Skin epidermis (tissue), 12 donors: ENCODE measurements around the gene ZNF28.
"Not testable (repeated sequence)": the region's sequence is repeated elsewhere in the genome, so short reads cannot be mapped to it uniquely, and the experiment has no call there.

Experiments used
- H3K27ac ChIP-seq, 21 experiments: fragments of 200-600 bp; sonication (generic) in 11 of 21; one replicate each; pipeline ENCODE4 v1.5.0; 2020; ENCODE audit warnings: mild to moderate bottlenecking in 3 of 21, inconsistent platforms in 2 of 21, moderate library complexity in 2 of 21
- H3K4me3 ChIP-seq, 7 experiments: fragments of 200-600 bp; sonication (generic) in 2 of 7; one replicate each; pipeline ENCODE4 v1.5.0; 2020; ENCODE audit warnings: inconsistent platforms in 2 of 7, mild to moderate bottlenecking in 2 of 7, moderate library complexity in 1 of 7

ZNF28 gene

GRCh38 chr19:52821204-52821960 is at the start of gene ZNF28:
ZNF28 (minus strand) TSS chr19:52821633; CDS start chr19:52817958, 3,675 bp downstream.
- H3K27ac ChIP-seq: peak within 1 kb of the TSS in 17 of 21 experiments; percentile 22 to 86 (median 73)

GRCh38 chr19:52868031-52868430 is 46.6 kb upstream of the ZNF28 start:
- H3K4me3 ChIP-seq: not testable (repeated sequence)

More at GRCh38 chr19:52821204-52821960, at the start of gene ZNF28:
- H3K4me3 ChIP-seq: peak within 1 kb of the TSS; percentile 43 to 73 (median 64)

DNA sequence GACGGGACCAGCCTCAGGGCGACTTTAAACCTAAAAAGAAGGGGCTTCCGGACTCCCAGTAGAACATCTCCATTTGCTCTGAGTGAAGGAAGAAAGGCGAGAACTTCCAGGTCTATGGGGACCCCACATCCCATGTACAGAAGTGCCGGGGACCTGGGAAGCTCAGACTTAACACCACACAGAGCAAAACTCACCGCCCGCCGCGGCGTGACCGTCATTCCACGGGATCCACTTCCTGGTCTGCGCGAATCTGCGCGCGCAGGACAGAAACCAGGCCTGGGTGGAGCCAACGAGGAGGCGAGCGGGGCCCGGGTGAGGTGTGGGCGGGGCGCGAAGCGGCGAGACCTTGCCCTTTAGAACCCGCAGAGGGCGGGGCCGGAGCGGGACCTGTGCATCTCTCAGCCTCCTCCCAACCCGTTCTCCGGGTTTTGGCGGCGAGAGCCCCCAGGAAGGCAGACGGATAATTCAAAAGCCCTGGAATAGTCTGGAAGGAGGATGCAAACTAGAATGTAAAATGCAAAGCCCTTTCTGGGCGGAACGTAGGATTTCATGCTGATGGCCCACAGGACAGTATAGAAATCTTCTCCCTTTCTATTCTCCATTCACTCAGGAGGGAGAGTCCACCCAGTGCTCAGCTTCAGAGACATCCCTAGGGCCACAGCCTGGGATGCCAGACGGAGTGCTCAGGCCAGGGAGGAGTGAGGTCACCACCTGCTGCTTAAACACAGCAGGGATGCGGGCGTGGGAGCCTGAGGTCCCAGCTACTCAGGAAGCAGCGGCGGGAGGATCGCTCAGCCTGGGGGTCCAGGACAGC is 36.2 kb upstream of the ZNF28 start, which contains the start of gene ZNF468:
Gene ZNF468, minus strand, starts transcription at position 242 of the 814 bp plus-strand sequence. CDS start 3,347 bp downstream, outside the sequence.
- peak within 1 kb of the TSS; percentile 41 to 79 (median 65) for H3K4me3 ChIP-seq
- peak within 1 kb of the TSS in 20 of 21 experiments; percentile 35 to 87 (median 76) for H3K27ac ChIP-seq

More at GRCh38 chr19:52868031-52868430, 46.6 kb upstream of the ZNF28 start:
- not testable (repeated sequence) for H3K27ac ChIP-seq

DNA sequence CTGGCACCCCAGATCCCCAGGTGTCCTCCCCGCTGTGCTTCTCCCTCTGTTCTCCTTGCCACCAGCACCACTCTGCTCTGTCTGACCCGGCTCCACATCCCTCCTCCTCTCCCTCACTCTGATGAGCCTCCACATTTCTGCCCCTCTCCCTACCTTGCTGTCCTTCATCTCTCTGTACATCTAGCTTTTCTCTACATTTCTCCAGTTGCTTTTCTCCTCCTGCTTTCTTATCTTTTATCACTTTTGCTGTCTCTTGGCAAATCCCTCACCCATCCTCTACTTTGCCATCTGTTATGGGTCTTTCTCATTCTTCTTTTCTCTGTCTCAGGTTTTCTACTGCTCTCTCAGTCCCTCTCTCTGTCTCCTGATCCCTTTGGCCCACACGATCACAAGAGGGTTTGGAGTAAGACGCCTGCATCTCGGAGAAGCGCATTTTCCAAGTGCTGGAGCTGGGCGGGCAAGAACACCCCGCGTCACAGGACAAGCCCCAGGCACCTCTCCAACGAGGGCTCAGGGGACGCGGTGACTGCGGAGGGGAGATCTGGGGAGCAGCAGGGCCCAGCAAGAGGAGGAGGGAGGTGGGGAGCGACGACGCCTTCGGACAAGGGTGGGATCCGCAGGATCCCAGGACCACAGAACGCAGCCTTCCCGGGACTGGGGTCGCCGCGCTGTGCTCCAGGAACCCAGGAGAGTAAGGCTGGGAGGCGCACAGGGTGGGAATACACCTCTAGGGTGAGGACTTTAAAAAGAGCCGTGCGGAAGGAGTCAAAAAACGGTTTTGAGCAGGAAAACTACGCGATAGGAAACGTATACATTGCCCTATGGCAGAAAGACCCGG is 35.3 kb upstream of the ZNF28 start:
- peak overlapping the region; percentile 41 to 79 (median 65) for H3K4me3 ChIP-seq
- H3K27ac ChIP-seq: peak overlapping the region in 20 of 21 experiments; percentile 35 to 87 (median 76)

DNA sequence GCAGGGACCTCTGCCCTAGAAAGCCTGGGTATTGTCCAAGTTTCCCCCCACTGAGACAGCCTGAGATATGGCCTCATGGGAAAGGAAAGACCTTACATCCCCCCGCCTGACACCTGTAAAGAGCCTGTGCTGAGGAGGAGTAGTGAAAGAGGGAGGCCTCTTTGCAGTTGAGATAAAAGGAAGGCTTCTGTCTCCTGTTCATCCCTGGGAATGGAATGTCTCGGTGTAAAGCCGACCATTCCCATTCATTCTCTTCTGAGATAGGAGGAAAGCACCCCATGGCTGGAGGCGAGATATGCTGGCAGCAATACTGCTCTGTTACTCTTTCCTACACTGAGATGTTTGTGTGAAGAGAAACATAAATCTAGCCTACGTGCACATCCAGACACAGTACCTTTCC is 25.9 kb upstream of the ZNF28 start:
- not testable (repeated sequence) for H3K4me3 ChIP-seq, H3K27ac ChIP-seq

GRCh38 chr19:52840825-52841465 is 19.5 kb upstream of the ZNF28 start:
- H3K27ac ChIP-seq, H3K4me3 ChIP-seq: not testable (repeated sequence)

DNA sequence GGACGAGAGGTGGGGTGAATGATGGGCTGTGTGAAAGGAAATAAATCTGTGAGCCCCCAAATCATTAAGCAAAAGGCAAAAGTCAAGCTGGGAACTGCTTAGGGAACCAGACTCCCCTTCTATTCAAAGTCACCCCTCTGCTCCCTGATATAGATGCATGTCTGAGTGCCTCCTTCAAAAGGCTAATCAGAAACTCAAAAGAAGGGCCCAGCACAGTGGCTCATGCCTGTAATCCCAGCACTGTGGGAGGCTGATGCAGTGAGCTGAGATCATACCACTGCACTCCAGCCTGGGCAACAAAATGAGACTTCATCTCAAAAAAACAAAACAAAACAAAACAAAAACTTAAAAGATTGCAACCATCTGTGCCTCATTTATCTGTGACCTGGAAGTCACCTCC is 12.9 kb upstream of the ZNF28 start:
- not testable (repeated sequence) for H3K4me3 ChIP-seq, H3K27ac ChIP-seq

DNA sequence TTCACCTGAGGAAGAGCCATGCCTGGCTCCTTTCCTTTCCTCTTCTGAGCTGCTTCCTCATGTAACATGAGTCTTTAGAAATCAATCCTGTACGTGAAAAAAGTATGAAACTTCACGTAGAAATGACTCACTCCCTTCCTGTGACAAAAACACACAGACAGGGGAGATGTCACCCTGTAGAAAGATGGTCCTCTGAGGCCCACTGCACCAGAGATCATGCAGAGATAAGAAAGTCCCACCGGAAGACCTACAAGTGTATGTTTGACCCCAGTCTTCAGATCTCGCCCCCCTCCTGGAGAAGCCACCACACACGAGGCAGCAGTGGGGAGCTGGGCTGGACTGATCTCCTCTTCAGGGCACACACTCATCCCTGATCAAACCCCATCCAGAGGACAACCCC is 12.1 kb upstream of the ZNF28 start:
- H3K27ac ChIP-seq, H3K4me3 ChIP-seq: not testable (repeated sequence)

- H3K27ac ChIP-seq, H3K4me3 ChIP-seq: not testable (repeated sequence)
Observed at GRCh38 chr19:52829866-52830265, 8.4 kb upstream of the ZNF28 start.

GRCh38 chr19:52825765-52826164 is 4.3 kb upstream of the ZNF28 start:
- no peak overlapping the region for H3K4me3 ChIP-seq
- H3K27ac ChIP-seq: no peak overlapping the region

DNA sequence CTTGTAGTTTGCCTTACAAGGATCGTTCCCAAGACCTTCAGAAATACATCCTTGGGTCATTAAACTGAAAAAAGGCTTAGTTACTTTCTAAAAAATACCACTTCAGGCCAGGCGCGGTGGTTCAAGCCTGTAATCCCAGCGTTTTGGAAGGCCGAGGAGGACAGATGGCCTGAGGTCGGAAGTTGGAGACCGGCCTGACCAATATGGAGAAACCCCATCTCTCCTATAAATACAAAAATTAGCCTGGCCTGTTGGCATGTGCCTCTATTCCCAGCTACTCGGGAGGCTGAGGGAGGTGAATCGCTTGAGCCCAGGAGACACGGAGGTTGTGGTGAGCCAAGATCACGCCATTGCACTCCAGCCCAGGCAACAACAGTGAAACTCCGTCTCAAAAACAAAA is 2.2 kb upstream of the ZNF28 start:
- Histone ChIP-seq H3K27ac (no peak overlapping the region), H3K4me3 (no peak overlapping the region)

- Histone ChIP-seq H3K27ac (peak overlapping the region in 17 of 21 experiments; percentile 22 to 86 (median 73)), H3K4me3 (peak overlapping the region; percentile 43 to 73 (median 64))
Observed at GRCh38 chr19:52820472-52821203, 795 bp downstream of the ZNF28 start.

DNA sequence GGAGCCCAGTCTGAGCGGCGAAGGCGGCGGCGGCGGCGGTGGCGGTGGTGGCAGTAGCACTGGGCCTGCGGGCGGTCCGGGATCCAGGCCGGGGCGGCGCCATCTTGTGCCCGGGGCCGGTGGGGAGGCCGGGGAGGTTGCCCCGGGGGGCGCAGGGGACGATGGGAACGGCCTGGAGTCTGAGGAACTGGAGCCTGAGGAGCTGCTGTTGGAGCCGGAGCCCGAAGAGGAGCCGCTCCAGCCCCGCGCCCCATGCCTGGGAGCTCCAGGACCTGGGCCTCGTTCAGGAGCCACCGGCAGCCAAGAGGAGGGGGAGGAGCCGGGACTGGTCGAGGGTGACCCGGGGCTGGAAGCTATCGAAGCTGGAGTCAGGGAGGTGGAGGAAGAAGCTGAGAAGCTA is 11.6 kb downstream of the ZNF28 start:
- Histone ChIP-seq H3K4me3 (no peak overlapping the region), H3K27ac (no peak overlapping the region)

GRCh38 chr19:52799950-52800640 is 21.3 kb downstream of the ZNF28 start:
- not testable (repeated sequence) for H3K4me3 ChIP-seq, H3K27ac ChIP-seq

- Histone ChIP-seq H3K27ac (no peak overlapping the region), H3K4me3 (no peak overlapping the region)
Observed at GRCh38 chr19:52789440-52789839, 32.0 kb downstream of the ZNF28 start.

- Histone ChIP-seq H3K27ac (peak within 1 kb of the TSS in 20 of 21 experiments; percentile 15 to 86 (median 72)), H3K4me3 (peak within 1 kb of the TSS; percentile 47 to 82 (median 56))
Observed at GRCh38 chr19:52786464-52787354, 34.7 kb downstream of the ZNF28 start, which contains the start of gene ZNF600. ZNF600 (minus strand) TSS chr19:52786791; CDS start chr19:52778888, 7,903 bp downstream.

DNA sequence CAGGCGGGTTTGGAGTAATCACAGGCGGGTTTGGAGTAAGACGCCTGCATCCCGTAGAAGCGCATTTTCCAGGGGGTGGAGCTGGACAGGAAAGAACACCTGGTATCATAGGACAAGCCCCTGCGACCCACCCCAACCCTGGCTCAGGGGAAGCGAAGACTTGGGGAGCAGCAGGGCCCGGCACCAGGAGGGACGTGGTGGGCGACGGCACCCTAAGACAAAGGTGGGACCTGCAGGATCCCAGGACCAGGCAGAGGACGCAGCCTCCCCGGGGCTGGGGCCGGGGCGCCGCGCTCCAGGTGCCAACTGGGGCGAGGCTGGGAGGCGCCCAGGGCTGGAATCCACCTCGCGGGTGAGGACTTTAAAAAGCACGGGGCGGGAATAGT is 35.4 kb downstream of the ZNF28 start:
- H3K4me3 ChIP-seq: peak overlapping the region; percentile 47 to 82 (median 56)
- peak overlapping the region in 20 of 21 experiments; percentile 15 to 86 (median 72) for H3K27ac ChIP-seq
